SJSA1 (cell line): ENCODE measurements around the gene LEP. TPM values are rescaled to one million over a fixed set of nuclear protein-coding genes. Genes with fewer than 3 reads are reported as not detected.

ENCODE experiments used
- DNase-seq, 2 experiments: peaks; one replicate each; pipeline ENCODE4 v3.0.0-alpha.2; 2015 to 2020; ENCODE audit warnings: low spot score in 2 of 2, low read depth in 1 of 2
- H3K27ac ChIP-seq: fragments of 250-450 bp; sonication (Bioruptor Pico); 2 replicates; pipeline ENCODE4 v1.5.1; 2020; ENCODE audit warnings: mild to moderate bottlenecking, moderate library complexity
- H3K27me3 ChIP-seq: fragments of 250-450 bp; sonication (Bioruptor Pico); replicated peaks from 2 replicates; pipeline ENCODE4 v1.5.1; 2020; ENCODE audit warnings: mild to moderate bottlenecking, moderate library complexity
- H3K36me3 ChIP-seq: fragments of 250-450 bp; sonication (Bioruptor Pico); 2 replicates; pipeline ENCODE4 v1.5.1; 2020; ENCODE audit warnings: mild to moderate bottlenecking
- H3K4me1 ChIP-seq: fragments of 250-450 bp; sonication (Bioruptor Pico); replicated peaks from 2 replicates; pipeline ENCODE4 v1.6.1; 2021; ENCODE audit warnings: mild to moderate bottlenecking
- H3K4me3 ChIP-seq: fragments of 250-450 bp; sonication (Bioruptor Pico); 2 replicates; pipeline ENCODE4 v1.5.1; 2020; ENCODE audit warnings: mild to moderate bottlenecking
- H3K9me3 ChIP-seq: fragments of 250-450 bp; sonication (Bioruptor Pico); replicated peaks from 2 replicates; pipeline ENCODE4 v1.5.1; 2020; ENCODE audit warnings: mild to moderate bottlenecking
- total RNA-seq: library from RNA; depleted of rRNA; stranded (reverse); fragments of >200 nt; shearing (Covaris generic); gene quantifications from 2 replicates; pipeline ENCODE4 v1.2.3, GENCODE V29; 2014; rRNA removed

Gene LEP
- not detected in 2 replicates for total RNA-seq

DNA sequence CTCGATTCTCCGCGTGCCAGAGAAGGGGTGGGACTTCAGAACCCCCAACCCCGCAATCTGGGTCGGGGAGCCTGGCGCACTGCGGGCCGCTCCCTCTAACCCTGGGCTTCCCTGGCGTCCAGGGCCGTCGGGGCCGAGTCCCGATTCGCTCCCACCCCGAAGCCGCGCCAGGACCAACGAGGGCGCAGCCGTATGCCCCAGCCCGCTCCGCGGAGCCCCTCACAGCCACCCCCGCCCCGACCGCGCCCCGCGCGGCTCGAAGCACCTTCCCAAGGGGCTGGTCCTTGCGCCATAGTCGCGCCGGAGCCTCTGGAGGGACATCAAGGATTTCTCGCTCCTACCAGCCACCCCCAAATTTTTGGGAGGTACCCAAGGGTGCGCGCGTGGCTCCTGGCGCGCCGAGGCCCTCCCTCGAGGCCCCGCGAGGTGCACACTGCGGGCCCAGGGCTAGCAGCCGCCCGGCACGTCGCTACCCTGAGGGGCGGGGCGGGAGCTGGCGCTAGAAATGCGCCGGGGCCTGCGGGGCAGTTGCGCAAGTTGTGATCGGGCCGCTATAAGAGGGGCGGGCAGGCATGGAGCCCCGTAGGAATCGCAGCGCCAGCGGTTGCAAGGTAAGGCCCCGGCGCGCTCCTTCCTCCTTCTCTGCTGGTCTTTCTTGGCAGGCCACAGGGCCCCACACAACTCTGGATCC, at the start of gene LEP:
TSS of gene LEP (plus strand) at position 583 of the 691 bp plus-strand sequence. CDS start 10,741 bp downstream, outside the sequence.
- Histone ChIP-seq H3K27ac (no peak within 1 kb of the TSS), H3K36me3 (no peaks in the 10 kb centered on the region), H3K9me3 (peaks cover 12% of the 10 kb centered on the region), H3K4me1 (no peaks in the 10 kb centered on the region), H3K4me3 (no peak within 1 kb of the TSS), H3K27me3 (no peaks in the 10 kb centered on the region)
- DNase-seq: no peak

DNA sequence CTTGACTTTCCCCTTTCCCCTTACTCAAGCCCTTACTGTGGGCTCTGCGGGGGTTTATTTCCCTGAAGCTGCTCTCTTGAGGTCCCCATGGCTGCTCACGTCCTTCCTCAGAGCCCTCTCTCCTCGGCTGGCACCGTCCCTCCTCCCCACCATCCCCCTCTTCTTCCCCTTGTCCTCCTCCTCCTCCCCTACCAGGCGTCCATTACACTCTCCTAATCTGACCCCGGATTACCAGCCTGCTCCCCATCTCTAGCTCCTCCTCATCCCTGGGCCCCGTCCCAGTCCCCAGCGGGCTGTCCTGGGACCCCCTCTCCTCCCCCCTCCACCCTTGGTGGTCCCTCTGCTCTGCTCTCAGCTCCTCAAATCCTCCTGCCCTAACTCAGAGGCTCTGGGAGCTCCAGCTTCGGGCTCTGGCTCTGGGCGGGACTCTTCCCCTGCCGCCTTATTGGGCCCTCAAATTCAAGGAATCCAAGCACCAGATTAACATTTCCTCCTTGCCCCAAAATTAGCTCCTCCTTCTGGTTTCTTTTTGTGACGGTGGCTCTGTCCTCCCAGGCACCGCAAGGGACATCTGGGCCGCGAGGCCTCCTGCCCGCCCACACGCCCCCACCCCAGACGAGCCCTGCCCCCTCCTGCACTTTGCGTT, 48.5 kb upstream of the LEP start:
- Histone ChIP-seq H3K9me3 (peaks cover 11% of the 10 kb centered on the region), H3K36me3 (no peaks in the 10 kb centered on the region), H3K27me3 (no peaks in the 10 kb centered on the region), H3K4me3 (no peak overlapping the region), H3K4me1 (no peaks in the 10 kb centered on the region), H3K27ac (no peak overlapping the region)
- peak in 1 of 2 experiments; percentile 25 for DNase-seq

DNA sequence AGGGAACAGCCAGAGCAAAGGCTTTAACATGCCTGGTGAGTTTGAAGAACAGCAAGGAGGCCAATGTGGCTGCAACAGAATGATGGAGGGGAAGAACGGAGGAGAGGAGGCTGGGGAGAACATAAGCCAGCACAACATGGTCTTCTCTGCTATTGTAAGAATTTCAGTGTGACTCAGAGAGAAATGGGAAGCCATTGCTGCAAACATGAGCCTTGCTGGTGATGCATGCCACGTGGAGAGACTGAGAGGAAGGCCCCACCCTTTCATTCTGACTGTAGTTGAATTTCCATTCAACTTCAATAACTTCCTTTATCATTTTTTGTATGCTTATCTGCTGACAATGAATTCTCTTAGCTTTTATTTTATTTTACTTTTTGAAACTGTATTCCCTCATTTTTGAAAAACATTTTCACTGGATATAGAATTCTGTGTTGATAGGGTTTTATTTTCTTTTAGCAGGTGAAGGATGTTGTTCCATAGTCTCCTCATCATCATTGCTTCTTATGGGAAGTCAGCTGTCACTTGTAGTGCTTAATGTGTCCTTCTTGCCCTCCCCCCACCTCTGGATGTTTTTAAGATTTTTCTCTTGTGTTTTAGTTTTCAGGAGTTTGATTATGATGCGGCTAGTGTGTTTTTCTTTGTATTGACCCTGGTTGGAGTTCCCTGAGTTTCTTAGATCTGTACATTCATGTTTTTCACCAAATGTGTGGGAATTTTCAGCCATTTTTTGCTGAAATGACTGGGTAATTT, 46.4 kb upstream of the LEP start:
- Histone ChIP-seq H3K27ac (no peak overlapping the region), H3K4me1 (no peaks in the 10 kb centered on the region), H3K9me3 (peaks cover 11% of the 10 kb centered on the region), H3K27me3 (no peaks in the 10 kb centered on the region; the same call in 1 of the 2 replicates), H3K36me3 (no peaks in the 10 kb centered on the region), H3K4me3 (no peak overlapping the region)
- peak in 1 of 2 experiments; percentile 9 for DNase-seq

DNA sequence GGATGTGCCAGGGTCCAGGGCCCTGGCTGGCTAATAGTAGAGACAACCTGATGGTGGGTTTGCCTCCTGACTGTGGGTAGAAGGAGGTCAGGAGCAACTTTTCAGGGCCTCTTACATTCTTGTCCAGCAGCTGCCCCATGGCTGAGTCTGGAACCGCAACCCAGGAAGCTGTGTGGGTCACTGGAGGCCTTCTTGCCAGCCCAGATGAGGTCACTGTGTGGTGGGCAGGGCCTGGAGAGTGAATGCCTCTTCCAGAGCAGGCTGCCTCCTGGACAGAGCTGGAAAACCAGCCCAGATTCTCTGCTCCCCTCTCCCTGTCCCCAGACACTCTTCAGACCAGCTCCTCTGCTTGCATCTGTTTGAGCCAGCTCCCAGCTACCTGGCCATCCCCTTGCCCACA, 43.5 kb upstream of the LEP start:
- H3K9me3 ChIP-seq: peaks cover 11% of the 10 kb centered on the region
- DNase-seq: no peak
- no peak overlapping the region for H3K27ac ChIP-seq

DNA sequence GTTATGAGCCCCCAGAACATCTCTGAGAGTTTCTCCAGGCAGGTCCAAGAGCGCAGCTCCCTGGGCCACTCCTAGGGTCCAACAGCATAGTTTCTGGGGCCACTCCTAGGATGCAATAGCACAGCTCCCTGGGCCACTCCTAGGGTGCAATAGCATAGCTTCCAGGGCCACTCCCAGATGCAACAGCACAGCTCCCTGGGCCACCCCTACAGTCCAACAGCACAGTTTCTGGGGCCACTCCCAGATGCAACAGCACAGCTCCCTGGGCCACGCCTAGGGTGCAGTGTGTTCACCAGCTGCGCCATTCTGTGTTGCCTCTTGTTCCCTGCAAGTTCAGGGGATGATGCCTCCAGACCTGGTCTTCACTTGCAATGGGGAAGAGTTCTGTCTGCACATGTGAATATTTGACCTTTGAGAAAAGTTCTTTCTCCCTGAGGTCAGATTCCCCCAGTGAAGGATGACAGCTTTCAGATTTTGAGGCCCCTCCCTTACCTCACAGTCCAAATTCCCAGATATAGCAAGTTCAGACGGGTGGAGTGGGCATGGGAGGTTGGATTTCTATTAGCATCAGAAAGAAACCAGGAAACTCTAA, 43.0 kb upstream of the LEP start:
- peaks cover 11% of the 10 kb centered on the region for H3K9me3 ChIP-seq
- no peak overlapping the region for H3K27ac ChIP-seq
- no peaks in the 10 kb centered on the region; the same call in none of the 2 replicates for H3K27me3 ChIP-seq
- no peaks in the 10 kb centered on the region for H3K36me3 ChIP-seq
- H3K4me1 ChIP-seq: no peaks in the 10 kb centered on the region
- H3K4me3 ChIP-seq: no peak overlapping the region
- DNase-seq: peak in 1 of 2 experiments; percentile 36

More for the DNA sequence above, 43.5 kb upstream of the LEP start:
- Histone ChIP-seq H3K4me1 (no peaks in the 10 kb centered on the region), H3K4me3 (no peak overlapping the region), H3K27me3 (no peaks in the 10 kb centered on the region; the same call in none of the 2 replicates), H3K36me3 (no peaks in the 10 kb centered on the region)

DNA sequence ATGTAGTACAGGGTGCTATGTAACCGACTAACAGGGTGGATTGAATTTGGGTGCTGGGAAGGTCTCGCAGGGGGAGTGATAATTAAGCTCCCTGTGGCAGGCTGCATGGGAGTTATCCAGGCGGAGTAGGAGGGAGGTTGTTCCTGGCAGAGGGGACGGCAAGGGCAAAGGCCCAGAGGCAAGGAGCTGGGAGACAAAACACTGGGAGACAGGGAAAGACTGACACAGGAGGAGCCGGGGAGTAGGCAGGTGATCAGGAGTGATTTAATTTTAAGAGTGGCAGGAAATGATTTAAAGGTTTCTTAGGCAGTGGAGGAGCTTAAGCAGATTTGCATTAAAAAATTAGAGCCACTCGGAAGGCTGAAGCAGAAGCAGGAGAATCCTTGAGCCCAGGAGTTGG, 40.7 kb upstream of the LEP start:
- DNase-seq: peak in 1 of 2 experiments; percentile 18
- Histone ChIP-seq H3K4me3 (no peak overlapping the region), H3K36me3 (no peaks in the 10 kb centered on the region), H3K9me3 (no peaks in the 10 kb centered on the region), H3K4me1 (no peaks in the 10 kb centered on the region), H3K27ac (no peak overlapping the region), H3K27me3 (peaks cover 5% of the 10 kb centered on the region)

DNA sequence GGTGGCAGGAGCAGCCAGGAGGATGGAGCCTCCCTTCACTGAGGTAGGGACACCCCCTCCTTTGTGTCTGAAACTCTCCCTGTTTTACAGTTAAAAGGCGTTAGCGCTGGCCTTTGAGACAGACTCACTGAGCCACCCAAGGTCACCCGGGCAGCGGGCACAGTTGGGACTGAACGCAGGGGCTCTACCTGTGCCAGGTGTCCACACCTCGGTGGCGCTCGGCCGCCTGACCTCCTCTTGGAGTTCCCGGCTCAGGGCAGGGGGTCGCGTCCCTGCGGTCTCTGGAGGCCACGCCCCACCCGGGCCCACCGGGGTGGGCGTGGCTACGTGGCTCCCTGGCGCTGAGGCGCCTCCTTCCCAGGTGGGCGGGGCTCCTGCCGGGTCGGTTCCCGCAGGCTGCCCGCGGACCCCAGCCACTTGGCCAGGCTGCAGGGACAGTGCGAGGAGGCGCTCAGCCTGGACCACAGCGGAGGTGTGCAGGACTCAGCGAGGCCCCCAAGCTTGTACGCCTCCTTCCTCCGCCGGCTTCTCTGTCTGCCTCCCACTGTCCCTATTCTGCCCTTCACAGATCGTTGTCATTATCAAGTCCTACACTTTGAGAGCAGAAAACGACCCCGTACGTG, 39.9 kb upstream of the LEP start:
- no peak overlapping the region for H3K4me3 ChIP-seq
- DNase-seq: peak in 1 of 2 experiments; percentile 35
- H3K36me3 ChIP-seq: no peaks in the 10 kb centered on the region
- peaks cover 5% of the 10 kb centered on the region for H3K27me3 ChIP-seq
- H3K27ac ChIP-seq: no peak overlapping the region
- no peaks in the 10 kb centered on the region for H3K9me3 ChIP-seq
- no peaks in the 10 kb centered on the region for H3K4me1 ChIP-seq

DNA sequence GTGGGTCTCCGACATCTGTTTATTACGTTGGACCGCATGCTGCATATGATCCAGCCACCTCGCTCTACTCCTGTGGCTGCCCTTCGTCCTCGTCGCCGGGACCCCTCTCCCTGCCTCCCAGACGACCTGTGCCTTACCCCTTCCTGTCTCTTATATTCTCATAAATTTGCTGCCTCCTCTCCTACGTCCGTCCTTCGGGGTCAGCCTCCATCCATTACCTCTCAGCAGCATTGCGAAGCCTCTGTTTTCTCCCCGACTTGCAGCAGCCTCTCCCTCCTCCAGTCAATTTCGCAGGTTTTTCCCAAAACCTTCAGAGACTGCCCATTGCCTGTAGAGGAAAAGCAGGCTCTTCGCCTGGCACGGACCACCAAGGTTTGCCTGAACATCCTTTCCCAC, 39.4 kb upstream of the LEP start:
- H3K27ac ChIP-seq: no peak overlapping the region
- no peak overlapping the region for H3K4me3 ChIP-seq
- H3K4me1 ChIP-seq: no peaks in the 10 kb centered on the region
- H3K9me3 ChIP-seq: no peaks in the 10 kb centered on the region
- H3K36me3 ChIP-seq: no peaks in the 10 kb centered on the region
- DNase-seq: peak in 1 of 2 experiments; percentile 32
- peaks cover 5% of the 10 kb centered on the region for H3K27me3 ChIP-seq

DNA sequence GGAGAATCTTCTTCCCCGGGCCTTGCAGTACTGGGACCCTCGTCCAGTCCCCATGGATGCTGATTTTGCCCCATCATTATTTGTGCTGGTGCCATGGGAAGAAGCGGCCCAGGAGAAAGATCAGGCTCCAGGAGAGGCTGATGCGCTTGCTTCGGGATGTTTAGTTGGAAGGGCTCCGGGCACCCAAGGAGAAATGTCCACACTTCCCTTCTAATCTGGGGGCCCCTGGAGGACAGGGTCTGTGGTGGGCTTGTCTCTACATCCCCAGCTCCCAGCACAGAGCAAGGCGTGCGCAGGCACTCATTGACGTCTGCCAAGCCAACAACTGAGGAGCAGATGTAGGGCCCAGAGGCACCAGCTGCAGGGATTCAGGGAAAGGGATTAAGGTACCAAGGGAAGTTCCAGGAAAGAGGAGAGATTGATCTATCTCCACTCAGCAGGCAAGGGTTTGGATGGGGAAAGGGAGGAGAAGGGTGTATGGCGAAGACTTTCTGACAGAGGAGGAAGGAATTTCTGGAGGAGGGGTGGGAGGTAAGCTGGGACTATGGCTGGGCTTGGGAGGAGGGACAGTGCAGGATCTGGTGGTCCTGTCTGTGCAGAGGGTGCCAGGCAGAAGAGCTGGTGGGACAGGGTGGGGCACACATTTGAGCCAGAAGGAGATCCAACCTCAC, 38.7 kb upstream of the LEP start:
- DNase-seq: peak in 1 of 2 experiments; percentile 23
- Histone ChIP-seq H3K36me3 (no peaks in the 10 kb centered on the region), H3K4me3 (no peak overlapping the region), H3K27me3 (peaks cover 5% of the 10 kb centered on the region), H3K9me3 (no peaks in the 10 kb centered on the region), H3K4me1 (no peaks in the 10 kb centered on the region), H3K27ac (no peak overlapping the region)

DNA sequence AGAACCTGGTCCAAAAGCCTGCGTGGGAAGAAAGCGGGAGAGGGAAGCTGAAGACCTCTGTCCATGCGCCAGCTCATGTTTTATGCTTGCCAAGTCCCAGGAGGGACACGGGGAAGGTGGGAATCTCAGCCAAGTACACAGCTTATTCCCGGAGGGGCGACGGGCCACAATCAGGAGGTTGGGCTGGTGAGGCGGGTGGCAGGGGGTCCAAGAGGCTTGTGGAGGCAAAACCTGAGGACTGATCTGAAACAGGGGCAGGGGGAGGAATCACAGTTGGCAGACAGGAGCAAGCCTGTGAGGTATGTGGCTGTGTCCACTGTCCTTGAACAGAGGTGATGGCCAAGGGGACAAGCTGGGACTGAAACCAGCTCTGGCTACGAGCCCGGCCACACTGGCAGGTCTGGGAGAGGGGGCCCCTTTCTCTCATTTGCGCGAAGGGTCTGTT, 38.0 kb upstream of the LEP start:
- DNase-seq: peak in 1 of 2 experiments; percentile 32
- no peaks in the 10 kb centered on the region for H3K4me1 ChIP-seq
- H3K9me3 ChIP-seq: no peaks in the 10 kb centered on the region
- H3K27me3 ChIP-seq: peaks cover 5% of the 10 kb centered on the region
- no peak overlapping the region for H3K27ac ChIP-seq
- H3K36me3 ChIP-seq: no peaks in the 10 kb centered on the region
- H3K4me3 ChIP-seq: no peak overlapping the region

DNA sequence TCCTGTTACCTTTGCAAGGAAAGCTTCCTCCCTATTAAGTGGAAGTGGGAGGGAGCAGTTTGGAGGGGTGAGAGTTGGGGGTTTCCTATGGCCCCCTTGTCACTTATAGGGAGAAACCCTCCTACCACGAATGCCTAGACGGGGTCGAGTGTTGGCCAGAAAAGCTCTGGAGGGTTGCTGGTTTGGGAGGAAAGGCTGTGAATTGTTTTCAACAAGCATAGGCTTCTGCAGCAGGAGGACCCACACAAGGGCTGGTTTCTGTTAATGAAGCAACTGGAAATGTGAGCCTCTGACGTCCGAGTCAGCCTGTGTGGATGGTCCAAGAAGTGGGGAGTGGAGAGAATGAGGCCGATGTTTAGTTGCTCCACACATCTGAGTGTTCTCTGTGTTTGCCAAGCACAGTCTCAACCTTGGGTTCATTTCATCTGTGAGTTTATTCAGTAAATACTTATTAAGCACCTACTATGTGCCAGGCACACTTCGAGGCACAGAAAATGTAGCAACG, 37.3 kb upstream of the LEP start:
- no peak overlapping the region for H3K4me3 ChIP-seq
- H3K4me1 ChIP-seq: no peaks in the 10 kb centered on the region
- H3K27me3 ChIP-seq: peaks cover 5% of the 10 kb centered on the region
- no peak overlapping the region for H3K27ac ChIP-seq
- no peaks in the 10 kb centered on the region for H3K36me3 ChIP-seq
- peak in 1 of 2 experiments; percentile 8 for DNase-seq
- no peaks in the 10 kb centered on the region for H3K9me3 ChIP-seq

DNA sequence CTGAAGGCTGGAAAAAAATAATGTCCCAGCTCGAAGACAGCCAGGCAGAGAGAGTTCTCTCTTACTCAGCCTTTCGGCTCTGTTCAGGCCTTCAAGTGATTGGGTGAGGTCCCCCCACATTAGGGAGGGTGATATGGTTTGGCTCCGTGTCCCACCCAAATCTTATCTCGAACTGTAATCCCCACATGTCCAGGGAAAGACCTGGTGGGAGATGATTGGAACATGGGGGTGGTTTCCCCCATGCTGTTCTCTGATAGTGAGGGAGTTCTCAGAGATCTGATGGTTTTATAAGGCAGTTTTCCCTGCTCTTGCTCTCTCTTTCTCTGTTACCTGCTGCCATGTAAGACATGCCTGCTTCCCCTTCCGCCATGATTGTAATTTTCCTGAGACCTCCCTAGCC, 36.6 kb upstream of the LEP start:
- Histone ChIP-seq H3K4me1 (no peaks in the 10 kb centered on the region), H3K27ac (no peak overlapping the region), H3K36me3 (no peaks in the 10 kb centered on the region), H3K27me3 (peaks cover 5% of the 10 kb centered on the region), H3K4me3 (no peak overlapping the region), H3K9me3 (no peaks in the 10 kb centered on the region)
- peak in 1 of 2 experiments; percentile 14 for DNase-seq
